GM18858 (cell line): ENCODE measurements around the gene MPP2.
"Not testable (repeated sequence)": the region's sequence is repeated elsewhere in the genome, so short reads cannot be mapped to it uniquely, and the experiment has no call there.

Source experiments
- ATAC-seq: cut with Tn5 transposase; IDR thresholded peaks from one replicate; pipeline ENCODE4 v1.9.1; 2021; ENCODE audit not compliant: unreplicated experiment

Gene MPP2

GRCh38 chr17:43877451-43878155, 29.7 kb downstream of the MPP2 start:
- ATAC-seq = no peak

DNA sequence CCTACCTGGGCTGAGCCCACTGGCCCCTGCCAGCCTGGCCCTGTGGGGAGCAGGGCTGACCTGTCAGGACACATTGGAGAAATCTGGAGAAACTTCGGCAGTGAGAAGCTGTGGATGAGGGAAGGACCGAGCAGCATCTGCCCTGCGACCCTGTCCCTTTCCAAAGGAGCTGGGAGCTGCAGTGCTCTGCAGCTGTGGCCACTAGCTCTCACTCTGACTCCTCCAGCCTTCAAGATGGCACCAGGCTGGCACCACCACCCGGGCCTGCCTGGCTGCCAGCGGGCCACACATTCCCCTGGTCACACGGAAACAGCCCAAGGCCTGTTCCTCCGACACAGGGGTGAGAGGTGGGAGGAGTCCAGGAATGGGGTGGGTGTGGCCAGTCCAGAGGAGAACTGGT, 30.3 kb downstream of the MPP2 start:
- no peak for ATAC-seq

- no peak for ATAC-seq
These were observed 31.7 kb downstream of the MPP2 start for GRCh38 chr17:43875476-43876147.

DNA sequence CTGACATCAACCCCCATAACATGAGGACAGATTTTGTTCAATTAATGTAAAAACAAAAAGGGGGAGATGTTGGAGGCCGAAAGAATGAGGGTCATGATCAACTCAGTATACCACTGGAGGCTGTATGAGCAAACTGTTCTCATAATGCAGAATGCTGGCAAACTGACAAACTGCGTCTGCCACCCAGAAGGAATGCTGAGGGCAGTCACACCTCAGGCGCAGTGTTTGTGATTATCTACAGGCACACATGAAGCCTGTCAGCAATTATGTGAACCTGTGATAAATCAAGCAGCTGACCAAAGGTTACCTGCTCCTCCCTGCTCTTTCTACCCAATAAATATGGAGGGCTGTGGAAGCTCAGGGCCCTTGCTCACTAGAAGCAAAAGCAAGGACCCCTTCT, 33.0 kb downstream of the MPP2 start:
- no peak for ATAC-seq

DNA sequence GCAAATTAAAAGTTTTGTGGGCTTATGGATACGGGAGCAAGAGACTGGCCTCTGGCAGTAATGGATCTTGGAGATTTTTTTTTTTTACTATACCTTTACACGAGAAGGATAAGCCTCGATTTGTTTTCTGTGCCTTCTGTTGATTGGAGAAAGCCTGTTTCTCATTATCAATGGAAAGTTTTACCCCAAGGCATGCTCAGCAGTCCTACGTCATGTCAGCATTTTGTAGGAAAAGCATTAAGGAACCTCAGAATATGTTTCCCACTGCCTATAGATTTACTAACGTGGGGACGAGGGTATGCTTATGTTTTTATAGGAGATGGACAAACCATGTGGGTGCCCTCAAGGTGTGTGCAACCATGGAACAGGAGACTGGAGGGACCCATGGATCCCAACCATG, 33.5 kb downstream of the MPP2 start:
- no peak for ATAC-seq

DNA sequence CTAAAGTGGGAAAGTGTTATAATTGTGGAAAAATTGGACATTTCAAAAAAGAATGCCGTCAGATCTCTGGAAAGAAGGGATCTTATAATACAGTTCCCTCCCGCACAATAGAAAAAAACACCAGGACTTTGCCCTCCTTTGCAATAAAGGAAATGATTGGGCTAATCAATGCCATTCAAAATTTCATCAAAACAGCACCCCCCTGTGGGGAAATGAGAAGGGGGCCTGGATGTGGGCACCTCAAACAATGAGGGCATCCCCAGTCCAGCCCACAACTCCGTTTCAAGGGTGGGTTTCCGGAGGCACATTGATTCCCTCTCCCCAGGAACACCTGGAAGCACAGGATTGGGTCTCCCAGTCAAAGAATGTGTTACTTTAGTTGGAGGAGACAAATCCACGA, 34.2 kb downstream of the MPP2 start:
- no peak for ATAC-seq

DNA sequence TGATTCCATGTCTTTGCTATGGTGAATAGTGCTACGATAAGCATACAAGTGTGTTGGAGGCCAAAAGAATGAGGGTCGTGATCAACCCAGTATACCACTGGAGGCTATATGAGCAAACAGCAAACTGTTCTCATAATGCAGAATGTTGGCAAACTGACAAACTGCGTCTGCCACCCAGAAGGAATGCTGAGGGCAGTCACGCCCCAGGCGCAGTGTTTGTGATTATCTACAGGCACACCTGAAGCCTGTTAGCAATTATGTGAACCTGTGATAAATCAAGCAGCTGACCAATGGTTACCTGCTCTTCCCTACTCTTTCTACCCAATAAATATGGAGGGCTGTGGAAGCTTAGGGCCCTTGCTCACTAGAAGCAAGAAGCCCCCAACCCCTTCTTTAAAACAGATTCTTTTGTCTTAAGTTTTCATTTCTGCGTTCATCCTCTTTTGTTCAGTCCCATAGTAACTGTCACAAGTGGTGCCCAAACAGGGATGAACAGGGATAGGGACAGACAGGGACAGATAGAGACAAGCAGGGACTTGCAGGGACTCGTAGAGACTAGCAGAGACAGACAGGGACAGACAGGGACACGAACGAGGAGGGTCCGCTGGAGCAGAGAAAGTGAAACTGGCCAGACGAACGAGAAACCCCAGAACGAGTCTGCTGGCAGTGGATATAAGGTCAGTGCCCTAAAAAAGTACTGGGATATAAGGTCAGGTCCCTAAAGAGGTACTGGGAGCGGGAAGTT, 35.2 kb downstream of the MPP2 start:
- no peak for ATAC-seq

- ATAC-seq = not testable (repeated sequence)
These were observed 38.3 kb downstream of the MPP2 start for GRCh38 chr17:43869031-43869430.

GRCh38 chr17:43868226-43868994, 38.9 kb downstream of the MPP2 start:
- no peak for ATAC-seq

GRCh38 chr17:43864161-43864984, 43.0 kb downstream of the MPP2 start:
- no peak for ATAC-seq

- no peak for ATAC-seq
These were observed 45.4 kb downstream of the MPP2 start for GRCh38 chr17:43861960-43862359.

GRCh38 chr17:43860927-43861622, 46.3 kb downstream of the MPP2 start:
- ATAC-seq = no peak

- ATAC-seq = no peak
These were observed 47.1 kb downstream of the MPP2 start for GRCh38 chr17:43860077-43860725.

DNA sequence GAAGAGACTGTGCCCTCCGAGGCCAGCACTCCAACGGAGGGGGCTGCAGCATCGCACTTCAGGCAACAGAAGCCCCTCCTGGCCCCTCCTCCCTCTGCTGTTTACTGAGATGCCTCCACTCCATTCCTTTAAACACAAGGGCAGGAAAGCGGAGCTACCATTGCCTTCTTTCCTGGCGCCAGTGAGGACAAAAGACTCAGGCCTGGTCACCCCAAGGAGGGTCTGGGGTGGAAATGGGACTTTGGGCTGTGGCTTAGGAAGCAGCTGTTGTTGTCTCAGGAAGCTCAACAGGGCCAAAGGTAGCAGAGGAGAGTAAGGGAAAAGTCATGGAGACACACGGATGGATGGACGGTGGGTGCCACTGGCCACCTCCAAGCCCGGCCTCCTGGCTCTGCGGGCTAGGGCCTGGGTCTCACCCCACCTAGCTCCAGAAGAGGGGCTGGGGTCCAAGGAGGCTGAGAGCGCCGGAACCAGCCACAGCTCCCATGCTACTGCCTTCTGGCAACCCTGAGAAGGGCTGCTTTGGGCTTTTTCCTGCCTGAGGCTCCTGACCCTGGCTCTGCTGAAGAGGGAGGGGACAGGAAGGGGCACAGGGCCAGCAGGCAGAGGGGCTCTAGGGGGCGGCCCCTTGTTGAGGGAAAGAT, 49.3 kb downstream of the MPP2 start:
- no peak for ATAC-seq

DNA sequence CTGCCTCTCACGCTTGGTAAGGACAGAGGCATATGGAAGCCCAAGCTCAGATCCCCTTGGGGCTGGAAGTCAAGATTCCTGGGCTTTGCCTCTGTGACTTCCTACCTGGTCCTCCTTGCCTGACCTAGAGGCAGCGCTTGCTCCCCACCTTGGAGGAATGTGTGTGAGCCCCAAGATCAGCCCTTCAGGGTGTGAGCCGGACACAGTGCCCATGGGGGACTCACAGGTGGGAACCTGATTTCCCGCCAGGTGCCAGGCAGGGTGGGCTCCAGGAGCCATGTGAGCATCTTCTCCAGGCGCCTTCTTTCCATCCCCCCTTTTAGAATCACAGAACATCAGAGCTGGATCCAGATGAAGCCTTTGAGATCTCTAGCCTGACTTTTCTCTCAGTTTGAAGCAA, 50.2 kb downstream of the MPP2 start:
- no peak for ATAC-seq

DNA sequence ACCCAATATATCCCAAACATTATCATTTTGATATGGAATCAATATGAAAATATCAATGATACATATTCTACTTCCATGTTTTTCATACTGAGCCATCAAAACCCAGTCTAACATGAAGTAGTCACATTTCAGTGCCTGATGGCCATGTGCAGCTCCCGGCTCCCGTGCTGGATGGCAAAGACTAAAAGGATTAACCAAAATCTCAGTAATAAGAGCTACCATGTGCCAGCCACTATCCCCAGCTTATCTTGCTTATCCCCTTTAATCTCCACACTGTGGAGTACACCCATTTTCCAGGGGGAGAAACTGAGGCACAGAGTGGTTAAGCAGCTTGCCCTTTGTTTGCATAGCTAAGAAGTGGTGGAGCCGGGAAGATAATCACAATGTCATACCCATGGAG, 51.2 kb downstream of the MPP2 start:
- no peak for ATAC-seq

DNA sequence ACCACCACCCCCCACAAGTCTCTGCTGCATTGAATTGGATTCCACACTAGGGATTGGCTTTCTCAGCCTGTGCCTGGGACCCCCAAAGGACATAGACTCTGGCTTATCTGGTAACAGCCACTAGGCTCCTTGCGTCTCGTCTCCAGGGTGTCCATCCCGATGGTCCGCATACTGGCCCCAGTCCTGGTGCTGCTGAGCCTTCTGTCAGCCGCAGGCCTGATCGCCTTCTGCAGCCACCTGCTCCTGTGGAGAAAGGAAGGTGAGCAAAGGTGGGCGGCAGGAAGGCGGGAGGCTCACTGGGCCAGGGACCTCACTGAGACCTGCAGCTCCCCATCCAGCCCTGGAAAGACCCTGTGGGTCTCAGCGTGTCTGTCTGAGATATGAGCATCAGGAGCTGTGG, 52.3 kb downstream of the MPP2 start:
- no peak for ATAC-seq

- ATAC-seq = no peak
These were observed 52.8 kb downstream of the MPP2 start for GRCh38 chr17:43854498-43854897.

- no peak for ATAC-seq
These were observed 53.8 kb downstream of the MPP2 start for GRCh38 chr17:43853546-43853945.
